HG03457 (cell line): ENCODE measurements around the gene GDF9.

Experiments used
- ATAC-seq: cut with Tn5 transposase; IDR thresholded peaks from one replicate; pipeline ENCODE4 v1.9.1; 2021; ENCODE audit warnings: moderate number of reproducible peaks; ENCODE audit not compliant: unreplicated experiment

Gene GDF9

GRCh38 chr5:132822650-132823480, 43.4 kb downstream of the GDF9 start:
- ATAC-seq = no peak

- ATAC-seq = no peak
These were observed 44.5 kb downstream of the GDF9 start for GRCh38 chr5:132821791-132822190.

GRCh38 chr5:132821350-132821749, 44.9 kb downstream of the GDF9 start:
- no peak for ATAC-seq

- peak; percentile 53 for ATAC-seq
These were observed 46.0 kb downstream of the GDF9 start for GRCh38 chr5:132820162-132820754.

GRCh38 chr5:132819468-132819867, 46.8 kb downstream of the GDF9 start:
- ATAC-seq = no peak

- ATAC-seq = no peak
These were observed 49.3 kb downstream of the GDF9 start for GRCh38 chr5:132817011-132817410.

- no peak for ATAC-seq
These were observed 49.7 kb downstream of the GDF9 start for GRCh38 chr5:132816554-132816953.

GRCh38 chr5:132816083-132816482, 50.2 kb downstream of the GDF9 start:
- no peak for ATAC-seq

- ATAC-seq = no peak
These were observed 50.8 kb downstream of the GDF9 start for GRCh38 chr5:132815454-132815853.

GRCh38 chr5:132814503-132815294, 51.6 kb downstream of the GDF9 start:
- ATAC-seq = no peak

GRCh38 chr5:132813599-132814502, 52.4 kb downstream of the GDF9 start:
- no peak for ATAC-seq

GRCh38 chr5:132812781-132813598, 53.3 kb downstream of the GDF9 start, which contains the start of gene SOWAHA:
SOWAHA (plus strand) TSS chr5:132813302; CDS start chr5:132813622, 320 bp downstream.
- ATAC-seq = no peak

GRCh38 chr5:132812123-132812765, 54.0 kb downstream of the GDF9 start:
- no peak for ATAC-seq
